Left lung (tissue), 10 donors: ENCODE measurements around the gene GCAT. TPM values are rescaled to one million over a fixed set of nuclear protein-coding genes. Genes with fewer than 3 reads are reported as not detected.

ENCODE experiments used
- ATAC-seq: fragments of 200-7000 bp; cut with Tn5 transposase; one replicate; pipeline ENCODE4 v1.9.1; 2020; ENCODE audit warnings: moderate library complexity
- DNase-seq, 4 donors: peaks; one replicate each; pipeline ENCODE4 v3.0.0-alpha.2; 2013 to 2020
- H3K27ac ChIP-seq, 2 donors: fragments of 200-600 bp; sonication (generic) in 1 of 2; one replicate each; pipeline versions ENCODE4 v1.5.0 to v1.8.0; 2020 to 2021
- H3K27me3 ChIP-seq, 2 donors: fragments of 200-600 bp; sonication (generic) in 1 of 2; one replicate each; pipeline versions ENCODE4 v1.5.0 to v1.8.0; 2020 to 2021
- H3K36me3 ChIP-seq, 2 donors: fragments of 200-600 bp; sonication (generic) in 1 of 2; one replicate each; pipeline versions ENCODE4 v1.5.0 to v1.8.0; 2020 to 2021
- H3K4me1 ChIP-seq, 2 donors: fragments of 200-600 bp; one replicate each; pipeline ENCODE4 v1.8.0; 2021
- H3K4me3 ChIP-seq, 2 donors: fragments of 200-600 bp; sonication (generic) in 1 of 2; one replicate each; pipeline versions ENCODE4 v1.5.0 to v1.8.0; 2020 to 2021; ENCODE audit warnings: mild to moderate bottlenecking in 1 of 2
- H3K9me3 ChIP-seq, 2 donors: fragments of 200-600 bp; sonication (generic) in 1 of 2; one replicate each; pipeline versions ENCODE4 v1.5.0 to v1.8.0; 2020 to 2021
- intact Hi-C, 2 donors: fragments of 100-400 bp; cut with DNase I; formaldehyde crosslinking; loops; one replicate each; pipeline versions ENCODE4 v1.11.2 to v1.14.2; 2022
- polyA plus RNA-seq, 6 donors: library from polyadenylated mRNA; unstranded; fragments of 120-200 nt; gene quantifications; one replicate each; pipeline ENCODE4 v1.2.1, GENCODE V29; 2013; ENCODE audit not compliant: insufficient read length in 6 of 6
- total RNA-seq, 2 donors: library from RNA; stranded (reverse); fragmentation: NEBNext Ultra II Directional; extraction: Animal tissue kit (Norgen Biotek cat#: 25700); gene quantifications; one replicate each; pipeline ENCODE4 v1.2.1, GENCODE V29; 2021
- TF ChIP-seq, protein P1 (sequence below), 2 donors: fragments of 200-600 bp; sonication (generic) in 1 of 2; IDR thresholded peaks; one replicate each; pipeline versions ENCODE4 v1.5.0 to v1.8.0; 2021; ENCODE audit warnings: antibody characterized with exemption in 2 of 2
- donor health status: DM: no; HTN: yes; CAD: no.
- donor health status: DM: no; HTN: no; CAD: no.

The GCAT gene
- total and polyA plus RNA-seq, 8 donors, result 8.1 to 16.7 (median 9.0) TPM

DNA sequence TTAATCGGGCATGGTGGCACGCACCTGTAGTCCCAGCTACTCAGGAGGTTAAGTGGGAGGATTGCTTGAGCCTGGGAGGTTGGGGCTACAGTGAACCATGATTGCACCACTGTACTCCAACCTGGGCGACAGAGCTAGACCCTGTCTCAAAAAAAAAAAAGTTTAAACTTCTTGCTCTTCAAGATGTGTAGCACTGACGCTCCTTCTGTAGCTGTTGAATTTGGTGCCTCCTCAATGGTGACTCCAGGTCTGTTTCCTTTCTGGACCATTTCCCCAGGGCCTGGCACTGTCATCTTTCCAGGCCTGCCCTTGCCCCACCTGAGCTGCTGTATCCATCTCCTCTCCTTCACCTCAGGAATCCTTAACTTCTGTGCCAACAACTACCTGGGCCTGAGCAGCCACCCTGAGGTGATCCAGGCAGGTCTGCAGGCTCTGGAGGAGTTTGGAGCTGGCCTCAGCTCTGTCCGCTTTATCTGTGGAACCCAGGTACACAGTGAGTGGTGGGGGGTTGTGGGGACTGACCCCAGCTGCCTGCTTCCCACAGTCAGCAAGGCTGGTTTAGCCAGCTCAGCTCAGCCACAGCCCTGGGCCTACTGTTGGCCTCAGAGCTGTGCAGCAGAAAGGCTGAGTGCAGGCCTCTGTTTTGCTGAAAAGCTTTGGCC, 2.1 kb downstream of the GCAT start:
- intact Hi-C loops, result loop anchor here in 1 of 2 donors (10.0 kb wide), 1 partner anchor 55 kb away; no protein-coding TSS in a partner anchor
- ATAC-seq (no peak), DNase-seq (no peak)
- Histone ChIP-seq H3K4me3 (no peak overlapping the region), H3K27ac (no peak overlapping the region), H3K4me1 (peaks cover 8 to 41% of the 10 kb centered on the region in 2 donors), H3K27me3 (peaks cover 0 to 37% of the 10 kb centered on the region in 2 donors), H3K36me3 (peaks cover 0 to 10% of the 10 kb centered on the region in 2 donors), H3K9me3 (no peaks in the 10 kb centered on the region)
- TF ChIP-seq, protein P1, sequence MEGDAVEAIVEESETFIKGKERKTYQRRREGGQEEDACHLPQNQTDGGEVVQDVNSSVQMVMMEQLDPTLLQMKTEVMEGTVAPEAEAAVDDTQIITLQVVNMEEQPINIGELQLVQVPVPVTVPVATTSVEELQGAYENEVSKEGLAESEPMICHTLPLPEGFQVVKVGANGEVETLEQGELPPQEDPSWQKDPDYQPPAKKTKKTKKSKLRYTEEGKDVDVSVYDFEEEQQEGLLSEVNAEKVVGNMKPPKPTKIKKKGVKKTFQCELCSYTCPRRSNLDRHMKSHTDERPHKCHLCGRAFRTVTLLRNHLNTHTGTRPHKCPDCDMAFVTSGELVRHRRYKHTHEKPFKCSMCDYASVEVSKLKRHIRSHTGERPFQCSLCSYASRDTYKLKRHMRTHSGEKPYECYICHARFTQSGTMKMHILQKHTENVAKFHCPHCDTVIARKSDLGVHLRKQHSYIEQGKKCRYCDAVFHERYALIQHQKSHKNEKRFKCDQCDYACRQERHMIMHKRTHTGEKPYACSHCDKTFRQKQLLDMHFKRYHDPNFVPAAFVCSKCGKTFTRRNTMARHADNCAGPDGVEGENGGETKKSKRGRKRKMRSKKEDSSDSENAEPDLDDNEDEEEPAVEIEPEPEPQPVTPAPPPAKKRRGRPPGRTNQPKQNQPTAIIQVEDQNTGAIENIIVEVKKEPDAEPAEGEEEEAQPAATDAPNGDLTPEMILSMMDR (IDR thresholded peaks at IDR 0.05), result no peak

DNA sequence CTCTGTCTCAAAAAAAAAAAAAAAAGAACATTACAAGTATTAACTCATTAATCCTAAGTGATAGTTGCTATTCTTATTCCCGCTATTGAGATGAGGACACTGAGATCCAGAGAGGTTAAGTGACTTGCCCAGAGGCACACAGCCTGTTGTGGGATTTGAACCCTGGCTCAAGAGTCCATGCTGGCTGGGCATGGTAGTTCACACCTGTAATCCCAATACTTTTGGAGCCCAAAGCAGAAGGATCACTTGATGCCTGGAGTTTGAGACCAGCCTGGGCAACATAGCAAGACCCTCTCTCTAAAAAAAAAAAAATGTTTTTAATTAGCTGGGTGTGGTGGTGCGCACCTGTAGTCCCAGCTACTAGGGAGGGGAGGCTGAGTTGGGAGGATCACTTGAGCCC, 4.1 kb downstream of the GCAT start:
- no peak overlapping the region for H3K27ac ChIP-seq
- no peak overlapping the region for H3K4me3 ChIP-seq
- H3K36me3 ChIP-seq, result peaks cover 0 to 18% of the 10 kb centered on the region in 2 donors
- TF ChIP-seq, protein P1 (IDR thresholded peaks at IDR 0.05), result no peak
- peaks cover 4 to 23% of the 10 kb centered on the region in 2 donors for H3K4me1 ChIP-seq
- DNase-seq, result no peak
- ATAC-seq, result no peak
- H3K9me3 ChIP-seq, result no peaks in the 10 kb centered on the region
- peaks cover 0 to 18% of the 10 kb centered on the region in 2 donors for H3K27me3 ChIP-seq
- intact Hi-C loops, result loop anchor here in 1 of 2 donors (10.0 kb wide), 1 partner anchor 53 kb away; no protein-coding TSS in a partner anchor

DNA sequence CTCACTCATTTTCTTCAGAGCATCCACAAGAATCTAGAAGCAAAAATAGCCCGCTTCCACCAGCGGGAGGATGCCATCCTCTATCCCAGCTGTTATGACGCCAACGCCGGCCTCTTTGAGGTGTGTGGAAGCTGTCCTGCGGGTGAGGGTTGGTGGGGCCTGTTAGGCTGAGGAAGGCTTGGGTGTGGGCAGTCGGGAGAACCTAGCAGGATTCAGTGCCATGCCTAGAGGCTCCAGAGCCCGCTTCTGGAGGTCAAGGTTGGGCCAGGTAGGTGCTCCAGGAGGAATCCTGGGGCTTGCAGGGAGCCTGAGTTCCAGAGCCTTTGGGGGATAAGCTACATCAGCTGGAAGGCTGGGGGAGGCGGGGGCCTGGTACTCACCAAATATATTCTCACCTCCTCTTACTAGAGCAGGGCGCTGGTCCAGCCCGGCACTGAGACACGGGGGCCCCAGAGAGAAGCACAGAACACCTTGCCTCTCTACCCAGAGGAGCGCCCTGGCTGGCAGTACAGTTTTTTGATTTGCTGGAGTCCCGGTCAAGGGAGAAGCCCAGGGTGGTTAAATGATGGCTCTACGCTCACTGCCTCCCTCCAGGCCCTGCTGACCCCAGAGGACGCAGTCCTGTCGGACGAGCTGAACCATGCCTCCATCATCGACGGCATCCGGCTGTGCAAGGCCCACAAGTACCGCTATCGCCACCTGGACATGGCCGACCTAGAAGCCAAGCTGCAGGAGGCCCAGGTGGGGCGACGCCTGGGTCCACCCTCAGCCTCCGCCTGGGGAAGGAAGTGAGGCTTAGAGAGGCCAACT, 5.3 kb downstream of the GCAT start:
- intact Hi-C loops, result loop anchor here in 1 of 2 donors (10.0 kb wide), 1 partner anchor 52 kb away; no protein-coding TSS in a partner anchor
- Histone ChIP-seq H3K27me3 (peaks cover 0 to 10% of the 10 kb centered on the region in 2 donors), H3K4me1 (peaks cover 8 to 18% of the 10 kb centered on the region in 2 donors), H3K9me3 (no peaks in the 10 kb centered on the region), H3K27ac (no peak overlapping the region), H3K36me3 (peaks cover 0 to 18% of the 10 kb centered on the region in 2 donors), H3K4me3 (no peak overlapping the region)
- no peak for ATAC-seq
- no peak for DNase-seq
- TF ChIP-seq, protein P1 (IDR thresholded peaks at IDR 0.05), result no peak

DNA sequence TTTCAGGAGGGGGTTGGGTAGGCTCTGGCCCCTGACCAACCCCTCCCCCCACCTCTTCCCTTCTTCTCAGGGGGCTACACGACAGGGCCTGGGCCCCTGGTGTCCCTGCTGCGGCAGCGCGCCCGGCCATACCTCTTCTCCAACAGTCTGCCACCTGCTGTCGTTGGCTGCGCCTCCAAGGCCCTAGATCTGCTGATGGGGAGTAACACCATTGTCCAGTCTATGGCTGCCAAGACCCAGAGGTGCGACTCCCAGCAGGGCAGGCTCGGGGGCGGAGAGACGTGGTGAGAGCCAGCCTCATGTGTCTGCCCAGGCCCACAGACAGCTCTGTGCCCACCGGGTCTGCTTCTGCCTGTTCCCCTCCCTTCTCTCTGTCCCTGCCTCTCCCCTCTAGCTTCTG, 7.9 kb downstream of the GCAT start:
- DNase-seq (no peak), ATAC-seq (no peak)
- TF ChIP-seq, protein P1 (IDR thresholded peaks at IDR 0.05), result no peak
- intact Hi-C loops, result loop anchor here in 1 of 2 donors (10.0 kb wide), 1 partner anchor 49 kb away; no protein-coding TSS in a partner anchor
- H3K4me3 ChIP-seq, result no peak overlapping the region
- H3K4me1 ChIP-seq, result peaks cover 15 to 19% of the 10 kb centered on the region in 2 donors
- peaks cover 6 to 29% of the 10 kb centered on the region in 2 donors for H3K27me3 ChIP-seq
- H3K9me3 ChIP-seq, result no peaks in the 10 kb centered on the region
- H3K36me3 ChIP-seq, result peaks cover 0 to 18% of the 10 kb centered on the region in 2 donors
- H3K27ac ChIP-seq, result no peak overlapping the region
